Dermis microvascular lymphatic vessel endothelial cell (primary cell): Measurements from ENCODE around the gene METTL6. TPM values are rescaled to one million over a fixed set of nuclear protein-coding genes. Genes with fewer than 3 reads are reported as not detected.
A peak's percentile ranks its signal among the peaks of the same experiment; 100 is the strongest.
"Not testable (repeated sequence)": the region's sequence is repeated elsewhere in the genome, so short reads cannot be mapped to it uniquely, and the experiment has no call there.

Experiments
- DNase-seq, 2 donors: peaks; one replicate each; pipeline versions ENCODE4 v3.0.0 to v3.0.0-alpha.2; 2010; ENCODE audit warnings: low read depth in 2 of 2
- total RNA-seq: library from RNA; depleted of rRNA; stranded (reverse); fragments of >200 nt; gene quantifications from 2 replicates; pipeline ENCODE4 v1.2.1, GENCODE V29; 2014

Gene METTL6
- total RNA-seq, 1 donor from 2014 or later = 22.2 TPM

DNA sequence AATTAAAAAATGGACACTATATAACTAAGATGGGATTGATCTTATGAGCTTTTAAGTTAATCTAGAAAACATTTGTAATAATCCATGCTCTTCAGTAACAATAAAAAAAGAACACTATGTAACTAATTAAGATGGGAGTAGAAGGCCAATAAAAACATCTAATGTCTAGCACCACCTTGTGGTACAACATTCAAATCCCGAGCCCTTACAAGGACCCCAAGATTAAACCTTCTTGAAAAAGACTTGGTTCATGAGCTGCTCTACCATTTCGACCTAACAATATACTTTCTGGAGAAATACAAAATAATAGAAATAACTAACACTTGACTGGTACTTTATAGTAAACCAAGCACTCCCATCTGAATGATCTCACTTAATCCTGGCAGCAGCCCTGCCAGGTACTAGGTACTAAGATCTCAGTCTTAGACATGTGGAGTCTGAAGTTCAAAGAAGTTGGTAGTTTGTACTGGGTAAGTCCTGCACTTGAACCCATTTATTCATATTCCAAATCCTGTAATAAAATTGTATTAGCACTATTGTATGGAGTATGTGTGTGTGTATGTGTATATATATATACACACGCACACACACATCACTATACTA, 21.8 kb downstream of the METTL6 start:
- peak; percentile 32 to 73 for DNase-seq

DNA sequence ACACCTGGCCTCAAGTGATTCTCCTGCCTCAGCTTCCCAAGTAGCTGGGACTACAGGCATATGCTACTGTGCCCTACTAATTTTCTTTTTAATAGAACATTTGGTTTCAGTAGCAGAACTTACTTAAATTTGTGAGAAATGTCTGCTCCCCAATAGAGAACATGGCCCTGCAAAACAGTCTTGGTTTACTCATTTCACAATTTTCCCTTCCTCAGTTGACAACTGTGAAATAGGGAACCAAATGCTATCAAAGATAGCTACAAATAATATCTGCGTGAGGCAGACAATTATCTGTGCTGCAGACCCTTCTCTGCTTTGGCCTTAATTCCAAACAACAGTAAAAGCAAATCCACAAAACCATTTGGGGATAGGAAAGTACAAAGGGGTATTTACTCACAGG, 22.6 kb downstream of the METTL6 start:
- DNase-seq = no peak

GRCh38 chr3:15403965-15404364, 23.4 kb downstream of the METTL6 start:
- no peak for DNase-seq

GRCh38 chr3:15403495-15403894, 23.8 kb downstream of the METTL6 start:
- DNase-seq = no peak

GRCh38 chr3:15401936-15402335, 25.4 kb downstream of the METTL6 start:
- no peak for DNase-seq

DNA sequence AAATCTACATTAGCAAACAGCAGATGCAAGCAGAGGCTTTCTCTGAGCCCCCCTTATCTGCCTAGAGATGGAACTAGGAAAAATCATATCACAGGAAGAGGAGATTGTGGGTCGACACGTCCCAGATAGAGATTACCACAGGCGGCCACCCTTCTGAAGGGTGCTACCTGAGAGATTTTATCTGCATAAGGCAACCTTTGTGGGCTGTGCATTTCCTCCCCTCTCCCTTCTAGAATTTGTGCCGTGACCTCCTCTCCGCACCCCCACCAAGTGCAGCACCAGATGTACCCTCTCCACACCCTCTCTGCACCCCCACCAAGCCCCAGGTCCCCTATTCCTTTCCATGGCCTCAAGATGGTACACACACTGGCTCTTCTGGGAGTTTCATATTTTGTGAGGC, 27.4 kb downstream of the METTL6 start:
- DNase-seq = no peak

DNA sequence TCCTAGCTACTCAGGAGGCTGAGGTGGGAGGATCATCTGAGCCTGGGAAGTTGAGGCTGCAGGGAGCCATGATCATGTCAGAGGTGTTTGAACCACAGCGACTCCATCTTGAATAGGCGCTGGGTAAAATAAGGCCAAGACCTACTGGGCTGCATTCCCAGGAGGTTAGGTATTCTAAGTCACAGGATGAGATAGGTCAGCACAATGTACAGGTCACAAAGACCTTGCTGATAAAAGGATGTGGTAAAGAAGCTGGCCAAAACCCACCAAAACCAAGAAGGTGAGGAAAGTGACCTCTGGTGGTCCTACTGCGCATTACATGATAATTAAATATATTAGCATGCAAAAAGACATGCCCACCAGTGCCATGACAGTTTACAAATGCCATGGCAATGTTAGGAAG, 28.6 kb downstream of the METTL6 start:
- peak; percentile 32 to 41 for DNase-seq

DNA sequence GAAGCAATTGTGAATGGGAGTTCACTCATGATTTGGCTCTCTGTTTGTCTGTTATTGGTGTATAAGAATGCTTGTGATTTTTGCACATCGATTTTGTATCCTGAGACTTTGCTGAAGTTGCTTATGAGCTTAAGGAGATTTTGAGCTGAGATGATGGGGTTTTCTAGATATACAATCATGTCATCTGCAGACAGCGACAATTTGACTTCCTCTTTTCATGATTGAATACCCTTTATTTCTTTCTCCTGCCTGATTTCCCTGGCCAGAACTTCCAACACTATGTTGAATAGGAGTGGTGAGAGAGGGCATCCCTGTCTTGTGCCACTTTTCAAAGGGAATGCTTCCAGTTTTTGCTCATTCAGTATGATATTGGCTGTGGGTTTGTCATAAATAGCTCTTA, 34.1 kb downstream of the METTL6 start:
- not testable (repeated sequence) for DNase-seq

DNA sequence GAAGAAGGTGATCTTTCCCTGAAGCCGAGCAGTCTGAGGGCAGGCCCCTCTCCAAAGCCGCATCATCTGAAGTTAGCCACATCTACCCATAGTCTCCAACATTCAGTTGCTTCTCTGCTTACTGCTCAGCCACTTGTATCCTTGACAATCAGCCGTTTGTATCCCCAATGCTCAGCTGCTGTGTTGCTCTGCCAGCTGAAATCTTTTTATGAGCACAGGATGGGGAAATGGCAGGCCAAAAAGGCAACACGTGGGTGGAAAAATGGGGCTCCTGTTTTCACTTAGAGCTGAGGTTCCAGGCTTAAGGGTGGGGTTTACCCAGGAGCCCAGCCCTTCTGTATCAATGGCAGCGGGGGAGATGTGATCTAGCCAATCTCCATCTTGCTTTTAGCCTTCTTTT, 36.3 kb downstream of the METTL6 start:
- DNase-seq = no peak

- no peak for DNase-seq
These were observed 36.9 kb downstream of the METTL6 start for GRCh38 chr3:15390460-15390859.

GRCh38 chr3:15388335-15388734, 39.0 kb downstream of the METTL6 start:
- not testable (repeated sequence) for DNase-seq

DNA sequence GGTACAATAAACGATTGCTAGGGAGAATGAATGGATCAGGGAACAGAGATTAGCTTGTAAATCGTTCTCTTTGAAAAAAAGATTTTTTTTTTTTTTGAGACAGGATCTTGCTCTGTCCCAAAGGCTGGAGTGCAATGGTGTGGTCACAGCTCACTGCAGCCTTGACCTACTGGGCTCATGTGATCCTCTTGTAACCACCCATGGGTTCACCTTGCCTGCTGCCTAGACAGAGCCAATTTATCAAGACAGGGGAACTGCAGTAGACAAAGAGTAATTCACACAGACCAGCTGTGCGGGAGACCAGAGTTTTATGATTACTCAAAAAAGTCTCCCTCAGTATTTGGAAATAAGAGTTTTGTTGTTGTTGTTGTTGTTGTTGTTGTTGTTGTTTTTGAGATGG, 39.6 kb downstream of the METTL6 start:
- DNase-seq = no peak

DNA sequence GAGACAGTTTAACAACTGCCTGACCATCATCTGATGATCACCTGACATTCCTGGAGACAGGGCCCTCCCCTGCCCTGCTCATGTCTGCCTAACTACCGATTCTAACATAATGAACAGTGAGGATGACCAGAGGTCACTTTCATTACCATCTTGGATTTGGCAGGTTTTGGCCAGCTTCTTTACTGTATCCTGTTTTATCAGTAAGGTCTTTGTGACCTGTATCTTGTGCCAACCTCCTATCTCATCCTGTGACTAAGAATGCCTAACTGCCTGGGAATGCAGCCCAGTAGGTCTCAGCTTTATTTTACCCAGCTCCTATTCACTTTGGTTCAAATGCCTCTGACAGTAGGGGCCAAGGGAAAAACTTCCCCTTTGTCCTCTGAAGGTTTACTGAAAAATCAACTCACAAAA, 40.2 kb downstream of the METTL6 start:
- DNase-seq = peak in 1 of 2 donors; percentile 52

- not testable (repeated sequence) for DNase-seq
These were observed 40.7 kb downstream of the METTL6 start for GRCh38 chr3:15386654-15386955.

DNA sequence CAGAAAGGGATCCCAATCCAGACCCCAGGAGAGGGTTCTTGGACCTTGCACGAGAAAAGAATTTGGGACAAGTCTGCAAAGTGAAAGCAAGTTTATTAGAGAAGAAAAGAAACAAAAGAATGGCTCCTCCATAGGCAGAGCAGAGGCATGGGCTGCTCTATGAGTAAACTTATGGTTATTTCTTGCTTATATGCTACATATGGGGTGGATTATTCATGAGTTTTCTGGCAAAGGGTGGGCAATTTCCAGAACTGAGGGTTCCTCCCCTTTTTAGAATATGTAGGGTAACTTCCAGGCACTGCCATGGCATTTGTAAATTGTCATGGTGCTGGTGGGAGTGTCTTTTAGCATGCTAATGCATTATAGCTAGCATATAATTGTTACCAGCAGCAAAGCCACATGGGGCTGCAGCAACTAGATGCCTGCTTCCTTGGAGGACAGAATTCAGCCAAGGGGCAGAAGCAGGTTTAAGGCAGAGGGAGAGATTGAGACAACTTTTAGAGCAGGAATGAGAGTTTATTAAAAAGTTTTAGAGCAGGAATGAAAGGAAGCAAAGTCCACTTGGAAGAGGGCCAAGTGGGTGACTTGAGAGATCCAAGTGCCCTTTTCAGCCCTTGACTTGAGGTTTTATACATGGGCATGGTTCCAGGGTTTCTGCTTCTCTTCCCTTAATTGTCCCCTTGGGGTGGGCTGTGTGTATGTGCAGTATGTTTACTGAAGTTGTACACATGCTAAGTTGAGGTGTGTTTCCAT, 41.3 kb downstream of the METTL6 start:
- DNase-seq = no peak

DNA sequence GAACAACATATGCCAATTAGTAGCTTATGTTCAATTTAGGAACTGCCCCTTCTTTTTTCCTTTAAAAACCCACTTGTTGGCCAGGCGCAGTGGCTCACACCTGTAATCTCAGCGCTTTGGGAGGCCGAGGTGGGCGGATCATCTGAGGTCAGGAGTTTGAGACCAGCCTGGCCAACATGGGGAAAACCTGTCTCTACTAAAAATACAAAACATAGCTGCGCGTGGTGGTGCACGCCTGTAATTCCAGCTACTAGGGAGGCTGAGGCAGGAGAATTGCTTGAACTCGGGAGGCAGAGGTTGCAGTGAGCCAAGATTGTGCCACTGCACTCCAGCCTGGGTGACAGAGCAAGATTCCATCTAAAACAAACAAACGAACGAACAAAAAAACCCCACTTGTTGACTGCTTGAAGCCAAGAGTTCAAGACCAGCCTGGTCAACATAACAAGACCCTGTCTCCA, 42.1 kb downstream of the METTL6 start:
- DNase-seq = not testable (repeated sequence)

- DNase-seq = no peak
These were observed 42.7 kb downstream of the METTL6 start for GRCh38 chr3:15384510-15385237.

DNA sequence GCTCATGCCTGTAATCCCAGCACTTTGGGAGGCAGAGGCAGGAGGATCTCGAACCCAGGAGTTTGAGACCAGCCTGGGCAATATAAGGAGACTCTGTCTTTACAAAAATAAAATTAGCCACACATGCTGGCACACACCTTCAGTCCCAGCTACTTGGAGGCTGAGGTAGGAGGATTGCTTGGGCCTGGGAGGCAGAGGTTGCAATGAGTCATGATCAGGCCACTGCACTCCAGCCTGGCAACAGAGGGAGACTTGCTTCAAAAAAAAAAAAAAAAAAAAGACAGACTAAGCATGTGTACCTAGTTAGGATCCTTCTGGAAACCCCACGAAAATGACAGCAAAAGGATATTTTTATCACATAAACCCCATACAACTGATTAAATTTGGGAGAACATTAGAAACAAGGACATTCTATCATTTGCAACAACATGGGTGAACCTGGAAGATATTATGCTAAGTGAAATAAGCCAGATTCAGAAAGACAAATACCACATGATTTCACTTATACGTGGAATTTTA, 44.9 kb downstream of the METTL6 start:
- no peak for DNase-seq

- DNase-seq = no peak
These were observed 46.1 kb downstream of the METTL6 start for GRCh38 chr3:15380980-15381890.

GRCh38 chr3:15377961-15378791, 49.2 kb downstream of the METTL6 start:
- peak; percentile 95 to 97 for DNase-seq
